Measurements from ENCODE around the gene MT1HL1.

MT1HL1 gene

GRCh38 chr1:237012361-237012760, 8.1 kb upstream of the MT1HL1 start:
- H2BK120ac ChIP-seq (ENCODE audit: low read depth, low read length) = no peak overlapping the region
- no peak overlapping the region for H2BK5ac ChIP-seq (ENCODE audit: low read depth, low read length, poor library complexity, severe bottlenecking)
- H2BK12ac ChIP-seq (ENCODE audit: low read length in 2 of 2) = no peak overlapping the region

GRCh38 chr1:237011432-237011831, 7.2 kb upstream of the MT1HL1 start:
- no peak overlapping the region for H2AFZ ChIP-seq (ENCODE audit: low read depth, low read length)
- H3K27ac ChIP-seq (ENCODE audit: low read length, poor library complexity, severe bottlenecking) = no peak overlapping the region
- no peak overlapping the region for H3K9ac ChIP-seq (ENCODE audit: low read length)
- no peak overlapping the region for H3K4ac ChIP-seq (ENCODE audit: low read depth in 1 of 2, low read length in 2 of 2)
- H2BK120ac ChIP-seq (ENCODE audit: low read depth, low read length) = no peak overlapping the region
- no peak overlapping the region for H4K8ac ChIP-seq (ENCODE audit: low read length)
- no peaks in the 10 kb centered on the region for H3K9me3 ChIP-seq (ENCODE audit: control insufficient read depth, low read length)
- 55% methylated on average over 3 of the region's 3 CpGs for WGBS
- H4K91ac ChIP-seq (ENCODE audit: low read length) = no peak overlapping the region
- H2AK5ac ChIP-seq (ENCODE audit: low read length, severe bottlenecking) = no peak overlapping the region
- H3K18ac ChIP-seq (ENCODE audit: low read depth in 1 of 2, low read length in 2 of 2) = no peak overlapping the region
- H3K27me3 ChIP-seq (ENCODE audit: control insufficient read depth in 1 of 2, insufficient read depth in 1 of 2, low read length in 2 of 2) = peaks cover 0 to 14% of the 10 kb centered on the region in 2 experiments
- H3K79me1 ChIP-seq (replicated peaks; ENCODE audit: low read length, poor library complexity, severe bottlenecking) = no peaks in the 10 kb centered on the region
- H3K23ac ChIP-seq (ENCODE audit: low read length in 2 of 2) = no peak overlapping the region
- H2BK15ac ChIP-seq (ENCODE audit: low read depth, poor library complexity, severe bottlenecking) = no peak overlapping the region
- H3K4me3 ChIP-seq (ENCODE audit: insufficient read depth in 1 of 2, low read depth in 1 of 2, low read length in 2 of 2) = no peak overlapping the region
- H3K14ac ChIP-seq (ENCODE audit: low read length in 2 of 2) = no peak overlapping the region
- no peaks in the 10 kb centered on the region for H3K36me3 ChIP-seq (ENCODE audit: control insufficient read depth in 1 of 2, insufficient read depth in 2 of 2, low read depth in 1 of 2, low read length in 2 of 2)
- peaks cover 4% of the 10 kb centered on the region for H3K4me1 ChIP-seq (ENCODE audit: control insufficient read depth, insufficient read depth, low read depth, low read length)
- no peak overlapping the region for H2BK12ac ChIP-seq (ENCODE audit: low read length in 2 of 2)
- H2BK5ac ChIP-seq (ENCODE audit: low read depth, low read length, poor library complexity, severe bottlenecking) = no peak overlapping the region
- no peak for DNase-seq
- no peak overlapping the region for H3K4me2 ChIP-seq (ENCODE audit: low read length, poor library complexity, severe bottlenecking)

More at GRCh38 chr1:237012361-237012760, 8.1 kb upstream of the MT1HL1 start:
- Histone ChIP-seq H2BK15ac (ENCODE audit: low read depth, poor library complexity, severe bottlenecking) (no peak overlapping the region), H3K9me3 (ENCODE audit: control insufficient read depth, low read length) (peaks cover 3% of the 10 kb centered on the region), H3K14ac (ENCODE audit: low read length in 2 of 2) (no peak overlapping the region), H3K27ac (ENCODE audit: low read length, poor library complexity, severe bottlenecking) (no peak overlapping the region), H3K4me3 (ENCODE audit: insufficient read depth in 1 of 2, low read depth in 1 of 2, low read length in 2 of 2) (no peak overlapping the region), H3K4me2 (ENCODE audit: low read length, poor library complexity, severe bottlenecking) (no peak overlapping the region), H3K79me1 (replicated peaks; ENCODE audit: low read length, poor library complexity, severe bottlenecking) (no peaks in the 10 kb centered on the region), H3K4ac (ENCODE audit: low read depth in 1 of 2, low read length in 2 of 2) (no peak overlapping the region), H2AFZ (ENCODE audit: low read depth, low read length) (no peak overlapping the region), H3K36me3 (ENCODE audit: control insufficient read depth in 1 of 2, insufficient read depth in 2 of 2, low read depth in 1 of 2, low read length in 2 of 2) (no peaks in the 10 kb centered on the region), H4K91ac (ENCODE audit: low read length) (no peak overlapping the region), H2AK5ac (ENCODE audit: low read length, severe bottlenecking) (no peak overlapping the region), H3K23ac (ENCODE audit: low read length in 2 of 2) (no peak overlapping the region), H3K4me1 (ENCODE audit: control insufficient read depth, insufficient read depth, low read depth, low read length) (peaks cover 4% of the 10 kb centered on the region), H3K9ac (ENCODE audit: low read length) (no peak overlapping the region), H3K18ac (ENCODE audit: low read depth in 1 of 2, low read length in 2 of 2) (no peak overlapping the region), H3K27me3 (ENCODE audit: control insufficient read depth in 1 of 2, insufficient read depth in 1 of 2, low read length in 2 of 2) (peaks cover 0 to 19% of the 10 kb centered on the region in 2 experiments), H4K8ac (ENCODE audit: low read length) (no peak overlapping the region)
- DNase-seq = no peak
- 90% methylated on average over 4 of the region's 5 CpGs for WGBS

DNA sequence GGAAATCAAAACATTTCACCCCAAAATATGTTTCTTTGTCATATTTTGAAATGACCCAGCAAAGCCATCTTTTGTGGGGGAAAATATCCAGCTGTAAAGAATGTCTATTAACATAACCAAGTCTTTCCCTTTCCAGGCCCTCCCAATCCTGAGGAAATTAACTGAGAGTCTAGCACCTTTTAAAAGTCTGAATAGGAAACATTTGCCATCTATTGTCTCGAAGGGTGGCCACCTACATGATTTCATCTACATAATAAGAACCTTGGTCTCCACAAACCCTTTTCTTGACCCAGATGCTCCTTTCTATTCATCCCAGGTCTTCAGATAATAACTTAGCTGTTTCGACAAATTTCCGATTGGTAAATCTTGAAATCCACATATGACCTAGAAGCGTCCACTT, 5.4 kb upstream of the MT1HL1 start:
- H2AK5ac ChIP-seq (ENCODE audit: low read length, severe bottlenecking) = no peak overlapping the region
- H3K36me3 ChIP-seq (ENCODE audit: control insufficient read depth in 1 of 2, insufficient read depth in 2 of 2, low read depth in 1 of 2, low read length in 2 of 2) = no peaks in the 10 kb centered on the region
- no peak overlapping the region for H3K14ac ChIP-seq (ENCODE audit: low read length in 2 of 2)
- no peak overlapping the region for H2BK120ac ChIP-seq (ENCODE audit: low read depth, low read length)
- H3K27me3 ChIP-seq (ENCODE audit: control insufficient read depth in 1 of 2, insufficient read depth in 1 of 2, low read length in 2 of 2) = peaks cover 0 to 14% of the 10 kb centered on the region in 2 experiments
- no peak overlapping the region for H4K8ac ChIP-seq (ENCODE audit: low read length)
- no peaks in the 10 kb centered on the region for H3K79me1 ChIP-seq (replicated peaks; ENCODE audit: low read length, poor library complexity, severe bottlenecking)
- H3K18ac ChIP-seq (ENCODE audit: low read depth in 1 of 2, low read length in 2 of 2) = no peak overlapping the region
- no peak for DNase-seq
- H3K23ac ChIP-seq (ENCODE audit: low read length in 2 of 2) = no peak overlapping the region
- H3K9me3 ChIP-seq (ENCODE audit: control insufficient read depth, low read length) = no peaks in the 10 kb centered on the region
- no peak overlapping the region for H3K27ac ChIP-seq (ENCODE audit: low read length, poor library complexity, severe bottlenecking)
- H2BK12ac ChIP-seq (ENCODE audit: low read length in 2 of 2) = no peak overlapping the region
- no peak overlapping the region for H4K91ac ChIP-seq (ENCODE audit: low read length)
- no peak overlapping the region for H3K4me3 ChIP-seq (ENCODE audit: insufficient read depth in 1 of 2, low read depth in 1 of 2, low read length in 2 of 2)
- H2AFZ ChIP-seq (ENCODE audit: low read depth, low read length) = no peak overlapping the region
- no peak overlapping the region for H3K4ac ChIP-seq (ENCODE audit: low read depth in 1 of 2, low read length in 2 of 2)
- peaks cover 4% of the 10 kb centered on the region for H3K4me1 ChIP-seq (ENCODE audit: control insufficient read depth, insufficient read depth, low read depth, low read length)
- no peak overlapping the region for H3K9ac ChIP-seq (ENCODE audit: low read length)
- H2BK15ac ChIP-seq (ENCODE audit: low read depth, poor library complexity, severe bottlenecking) = no peak overlapping the region
- no peak overlapping the region for H2BK5ac ChIP-seq (ENCODE audit: low read depth, low read length, poor library complexity, severe bottlenecking)
- WGBS = 68% methylated on average over 4 of the region's 4 CpGs
- H3K4me2 ChIP-seq (ENCODE audit: low read length, poor library complexity, severe bottlenecking) = no peak overlapping the region

DNA sequence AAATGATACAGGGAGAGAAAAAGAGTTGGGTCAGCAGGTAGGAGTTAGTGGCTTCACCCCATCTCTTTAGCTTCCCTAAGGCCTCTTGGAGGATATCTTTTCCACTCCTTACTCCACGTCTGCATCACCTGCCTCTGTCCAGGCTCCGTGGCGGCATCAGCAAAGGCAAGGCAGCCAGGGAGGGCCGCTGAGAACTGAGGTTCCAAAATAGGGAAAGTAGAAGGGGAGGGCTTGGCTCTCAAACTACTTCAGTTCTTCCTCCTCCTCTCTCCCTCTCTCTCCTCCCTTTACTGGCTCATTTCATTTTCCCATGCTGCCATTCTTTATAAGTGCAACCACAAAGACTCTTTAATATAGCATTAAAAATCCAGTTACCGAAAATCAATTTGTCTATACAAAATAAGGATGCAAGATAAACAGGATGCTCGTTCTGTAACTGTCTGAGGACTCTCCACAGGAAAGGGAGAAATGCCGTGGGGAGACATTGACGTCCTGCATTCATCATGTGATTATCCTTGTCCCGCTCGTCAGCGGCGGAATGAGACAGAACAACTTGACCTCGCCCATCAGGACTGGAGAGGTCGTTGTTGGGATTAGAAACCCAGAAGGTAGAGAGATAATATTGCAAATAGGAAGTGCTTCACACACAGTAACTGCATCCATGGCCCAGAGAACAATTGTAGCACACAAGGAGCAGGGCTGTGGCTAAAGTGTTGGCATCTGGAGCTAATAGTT, 3.1 kb upstream of the MT1HL1 start:
- Histone ChIP-seq H3K4me1 (ENCODE audit: control insufficient read depth, insufficient read depth, low read depth, low read length) (no peaks in the 10 kb centered on the region), H3K4me2 (ENCODE audit: low read length, poor library complexity, severe bottlenecking) (no peak overlapping the region), H3K9ac (ENCODE audit: low read length) (no peak overlapping the region), H2BK120ac (ENCODE audit: low read depth, low read length) (no peak overlapping the region), H4K8ac (ENCODE audit: low read length) (no peak overlapping the region), H4K91ac (ENCODE audit: low read length) (no peak overlapping the region), H2BK15ac (ENCODE audit: low read depth, poor library complexity, severe bottlenecking) (no peak overlapping the region), H2BK12ac (ENCODE audit: low read length in 2 of 2) (no peak overlapping the region), H3K4ac (ENCODE audit: low read depth in 1 of 2, low read length in 2 of 2) (no peak overlapping the region), H3K4me3 (ENCODE audit: insufficient read depth in 1 of 2, low read depth in 1 of 2, low read length in 2 of 2) (no peak overlapping the region), H2AFZ (ENCODE audit: low read depth, low read length) (no peak overlapping the region), H3K23ac (ENCODE audit: low read length in 2 of 2) (no peak overlapping the region), H3K14ac (ENCODE audit: low read length in 2 of 2) (no peak overlapping the region), H3K79me1 (replicated peaks; ENCODE audit: low read length, poor library complexity, severe bottlenecking) (no peaks in the 10 kb centered on the region), H2BK5ac (ENCODE audit: low read depth, low read length, poor library complexity, severe bottlenecking) (no peak overlapping the region), H3K9me3 (ENCODE audit: control insufficient read depth, low read length) (no peaks in the 10 kb centered on the region), H3K27ac (ENCODE audit: low read length, poor library complexity, severe bottlenecking) (no peak overlapping the region), H3K27me3 (ENCODE audit: control insufficient read depth in 1 of 2, insufficient read depth in 1 of 2, low read length in 2 of 2) (peaks cover 0 to 14% of the 10 kb centered on the region in 2 experiments), H2AK5ac (ENCODE audit: low read length, severe bottlenecking) (no peak overlapping the region), H3K36me3 (ENCODE audit: control insufficient read depth in 1 of 2, insufficient read depth in 2 of 2, low read depth in 1 of 2, low read length in 2 of 2) (no peaks in the 10 kb centered on the region), H3K18ac (ENCODE audit: low read depth in 1 of 2, low read length in 2 of 2) (no peak overlapping the region)
- DNase-seq = no peak
- WGBS = 68% methylated on average over 13 of the region's 14 CpGs

Measured in mesenchymal stem cell (in vitro differentiated cells and primary cell).